GM12878 (cell line): ENCODE measurements around the gene ZFP62. TPM values are rescaled to one million over a fixed set of nuclear protein-coding genes. Genes with fewer than 3 reads are reported as not detected.

Source experiments
- ATAC-seq: fragments of 200-7000 bp; cut with Tn5 transposase; 3 replicates; pipeline ENCODE4 v1.9.1; 2020; ENCODE audit warnings: mild to moderate bottlenecking, moderate library complexity
- BruUV-seq: library from RNA; stranded (reverse); fragments of 400-500 nt; replicated peaks from 2 replicates; lab custom pipeline; 2021; lab: Mats Ljungman, UMichigan
- CTCF ChIA-PET: fragments of 300-600 bp; sonication (Branson Sonifier 250); formaldehyde crosslinking; extraction: SDS; loops from one replicate; lab custom pipeline; 2021; ENCODE audit warnings: inconsistent platforms; lab: Yijun Ruan, JAX
- POLR2A ChIA-PET: fragments of 350-600 bp; formaldehyde crosslinking; extraction: SDS; loops from one replicate; lab custom pipeline; 2021; ENCODE audit warnings: inconsistent platforms; lab: Charles Lee
- RAD21 ChIA-PET: fragments of 300-600 bp; sonication (Branson Sonifier 250); formaldehyde crosslinking; loops from one replicate; lab custom pipeline; 2023; ENCODE audit warnings: antibody characterized with exemption; ENCODE audit not compliant: unreplicated experiment; lab: Charles Lee
- SMC1A ChIA-PET: fragments of 300-600 bp; sonication (Branson Sonifier 250); formaldehyde crosslinking; loops from one replicate; lab custom pipeline; 2023; ENCODE audit not compliant: unreplicated experiment, uncharacterized antibody; lab: Charles Lee
- DNase-seq: peaks from one replicate; pipeline ENCODE4 v3.0.0-alpha.2; 2011; ENCODE audit warnings: low read depth, low spot score
- FAIRE-seq: peaks from 3 replicates; lab custom pipeline; 2011; peaks lifted over from hg19 to GRCh38; lab: Jason Lieb, UNC
- H2AFZ ChIP-seq: 2 replicates; pipeline ENCODE4 v1.6.0; 2011; ENCODE audit warnings: low read depth, low read length, control low read depth; ENCODE audit not compliant: control insufficient read depth
- H3K27ac ChIP-seq: 2 replicates; pipeline ENCODE4 v1.5.1; 2011; ENCODE audit warnings: control low read depth; ENCODE audit not compliant: control insufficient read depth, insufficient read depth
- H3K27me3 ChIP-seq, 2 experiments: replicated peaks in 1 of 2; 2 replicates each; pipeline versions ENCODE4 v1.6.0 to v1.6.1; 2011; ENCODE audit warnings: low read length in 1 of 2; ENCODE audit not compliant: control insufficient read depth in 2 of 2, insufficient read depth in 2 of 2
- H3K36me3 ChIP-seq, 2 experiments: 2 replicates each; pipeline ENCODE4 v1.5.1; 2011; ENCODE audit warnings: low read length in 1 of 2; ENCODE audit not compliant: control insufficient read depth in 2 of 2, insufficient read depth in 2 of 2
- H3K4me1 ChIP-seq: 2 replicates; pipeline ENCODE4 v1.6.1; 2011; ENCODE audit warnings: mild to moderate bottlenecking, low read length, moderate library complexity, mixed read lengths; ENCODE audit not compliant: control insufficient read depth, insufficient read depth
- H3K4me2 ChIP-seq: 2 replicates; pipeline ENCODE4 v1.6.0; 2011; ENCODE audit warnings: control low read depth; ENCODE audit not compliant: control insufficient read depth, insufficient read depth
- H3K4me3 ChIP-seq: fragments of 200-600 bp; sonication (generic); 2 replicates; pipeline ENCODE4 v1.5.1; 2016
- H3K79me2 ChIP-seq: 2 replicates; pipeline ENCODE4 v1.6.0; 2011; ENCODE audit warnings: low read length; ENCODE audit not compliant: control insufficient read depth, insufficient read depth
- H3K9ac ChIP-seq: 2 replicates; pipeline ENCODE4 v1.8.0; 2011; ENCODE audit warnings: low read length, control low read depth, mixed read lengths; ENCODE audit not compliant: control insufficient read depth, insufficient read depth
- H3K9me3 ChIP-seq: replicated peaks from 3 replicates; pipeline ENCODE4 v1.5.1; 2011; ENCODE audit warnings: mild to moderate bottlenecking, low read length; ENCODE audit not compliant: control insufficient read depth, insufficient read depth
- H4K20me1 ChIP-seq: 2 replicates; pipeline ENCODE4 v1.6.0; 2011; ENCODE audit not compliant: control insufficient read depth, insufficient read depth
- BHLHE40 ChIP-seq, 2 experiments: fragments of 450-650 bp in 1 of 2; IDR thresholded peaks; 2 replicates each; pipeline ENCODE4 v1.6.1; 2011 to 2017; ENCODE audit warnings: low read depth in 2 of 2, borderline replicate concordance in 1 of 2, improper control_type of control experiment in 1 of 2, low read length in 1 of 2, mild to moderate bottlenecking in 1 of 2
- IKZF2 ChIP-seq, 2 experiments: fragments of 450-650 bp; IDR thresholded peaks; 2 replicates each; pipeline ENCODE4 v1.6.1; 2017; ENCODE audit warnings: mild to moderate bottlenecking in 2 of 2, moderate library complexity in 2 of 2
- RBBP5 ChIP-seq: fragments of 200-600 bp; sonication (generic); conservative IDR thresholded peaks from 2 replicates; pipeline ENCODE4 v1.6.1; 2016
- TCF7 ChIP-seq: IDR thresholded peaks from 2 replicates; pipeline ENCODE4 v1.6.1; 2014; ENCODE audit warnings: antibody characterized with exemption, borderline replicate concordance
- ZZZ3 ChIP-seq: IDR thresholded peaks from 2 replicates; pipeline ENCODE4 v1.6.1; 2011; ENCODE audit warnings: low read depth; ENCODE audit not compliant: control insufficient read depth, insufficient read length
- WGBS: methylation state at CpG from one replicate; pipeline ENCODE4 v1.1.6; 2016; ENCODE audit warnings: low lambda C conversion rate; ENCODE audit not compliant: insufficient replicate concordance, insufficient coverage; ENCODE audit errors: missing lambda C conversion rate; 5-methylcytosine and 5-hydroxymethylcytosine counted together
- in situ Hi-C: fragments of 300-500 bp; cut with MboI; formaldehyde crosslinking; loops from 9 replicates; pipeline ENCODE4 v1.14.3; 2018; ENCODE audit warnings: mixed read lengths
- intact Hi-C: fragments of 100-400 bp; cut with micrococcal nuclease; formaldehyde crosslinking; loops from one replicate; pipeline ENCODE4 v1.14.2; 2022; ENCODE audit not compliant: unreplicated experiment
- polyA plus RNA-seq, 11 experiments: library from polyadenylated mRNA; depleted of rRNA in 4 of 11; unstranded in 6 of 11; stranded (reverse) in 5 of 11; fragments of >200 nt; fragmentation: Nextera tagmentation in 4 of 11; fragmentation: Illumina TruSeq in 1 of 11; extraction: Ambion mirVana in 4 of 11; extraction: Trizol in 1 of 11; gene quantifications; 1 replicate in 1 of 11; 2 replicates in 10 of 11; pipeline versions ENCODE4 v1.2.1 to v1.2.3, GENCODE V29; 2011 to 2016; ENCODE audit warnings: inconsistent platforms in 2 of 11, missing spikeins in 2 of 11, low read depth in 1 of 11
- total RNA-seq, 4 experiments: library from RNA; depleted of rRNA in 3 of 4; stranded (reverse); fragments of >200 nt in 3 of 4; fragmentation: Illumina TruSeq in 1 of 4; extraction: Trizol in 1 of 4; gene quantifications; 2 replicates each; pipeline versions ENCODE4 v1.2.1 to v1.2.3, GENCODE V29; 2013 to 2021
- TF ChIP-seq, protein P1 (sequence below): IDR thresholded peaks from 2 replicates; pipeline ENCODE4 v1.6.1; 2012; ENCODE audit warnings: low read depth, low read length, improper control_type of control experiment
- TF ChIP-seq, protein P2 (sequence below): IDR thresholded peaks from 2 replicates; pipeline ENCODE4 v1.6.1; 2012; ENCODE audit warnings: mild to moderate bottlenecking, low read depth, low read length
- TF ChIP-seq, protein P3 (sequence below), 3 experiments: IDR thresholded peaks in 2 of 3; conservative IDR thresholded peaks in 1 of 3; 2 replicates each; pipeline ENCODE4 v1.5.1; 2011; ENCODE audit warnings: low read depth in 3 of 3, low read length in 3 of 3, mild to moderate bottlenecking in 3 of 3, control low read depth in 2 of 3, moderate library complexity in 2 of 3, inconsistent platforms in 1 of 3, mixed read lengths in 1 of 3; ENCODE audit not compliant: control insufficient read depth in 2 of 3, insufficient read depth in 1 of 3; ENCODE audit errors: extremely low read depth in 1 of 3
- TF ChIP-seq, protein P4 (sequence below): fragments of 450-650 bp; formaldehyde crosslinking; IDR thresholded peaks from 2 replicates; pipeline ENCODE4 v1.4.0; 2020; ENCODE audit warnings: mild to moderate bottlenecking, moderate library complexity

The ZFP62 gene
- total and polyA plus RNA-seq, 10 of the 15 experiments (the other 5 are each of a cell fraction or from before 2014, with no cell fraction given) = 9.2 to 39.7 (median 21.1) TPM

DNA sequence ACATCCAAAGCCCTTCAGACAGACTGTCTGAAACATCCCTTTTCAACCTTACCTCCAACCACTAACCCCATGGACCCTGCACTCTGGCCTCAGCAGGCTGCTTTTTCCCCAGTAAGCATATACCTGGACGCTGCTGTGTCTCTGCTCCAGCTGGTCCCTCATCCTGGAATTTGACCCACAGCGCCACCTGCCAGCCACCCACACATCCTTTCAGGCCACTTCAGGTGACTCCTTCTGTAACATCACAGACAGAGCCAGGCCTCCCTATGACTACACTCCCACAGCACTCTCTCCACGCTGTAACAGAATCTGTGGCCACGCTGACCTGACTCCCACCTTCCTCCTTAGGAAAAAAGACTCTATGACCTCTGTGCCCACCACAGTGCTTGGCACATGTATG lies 61.9 kb downstream of the ZFP62 start:
- H3K9me3 ChIP-seq = no peaks in the 10 kb centered on the region
- peaks cover 31% of the 10 kb centered on the region for H3K4me1 ChIP-seq
- peaks cover 46% of the 10 kb centered on the region for H4K20me1 ChIP-seq
- H3K9ac ChIP-seq = no peak overlapping the region
- intact Hi-C loops (no loop called here), in situ Hi-C loops (no loop called here)
- peaks cover 4 to 27% of the 10 kb centered on the region in 2 experiments for H3K36me3 ChIP-seq
- ChIA-PET CTCF (interaction anchor here (1.2 to 3.6 kb wide), 4 partner anchors 13 to 69 kb away, joined by 3 to 16 read pairs (median 5); no protein-coding TSS in a partner anchor), RAD21 (interaction anchor here (1.0 to 1.3 kb wide), 2 partner anchors 13 to 69 kb away, joined by 3 read pairs; no protein-coding TSS in a partner anchor), SMC1A (interaction anchor here (0.8 to 4.8 kb wide), 3 partner anchors 13 to 74 kb away, joined by 3 to 26 read pairs (median 3); no protein-coding TSS in a partner anchor), POLR2A (interaction anchor here (0.5 kb wide), 1 partner anchor 11 kb away, joined by 4 read pairs; no protein-coding TSS in a partner anchor)
- no peak for FAIRE-seq
- H3K4me2 ChIP-seq = peak overlapping the region; percentile 96
- 97% methylated on average over 4 of the region's 4 CpGs for WGBS
- DNase-seq = no peak
- H3K79me2 ChIP-seq = peaks cover 92% of the 10 kb centered on the region
- no peak overlapping the region for H3K27ac ChIP-seq
- no peak for ATAC-seq
- TF ChIP-seq, protein P1, sequence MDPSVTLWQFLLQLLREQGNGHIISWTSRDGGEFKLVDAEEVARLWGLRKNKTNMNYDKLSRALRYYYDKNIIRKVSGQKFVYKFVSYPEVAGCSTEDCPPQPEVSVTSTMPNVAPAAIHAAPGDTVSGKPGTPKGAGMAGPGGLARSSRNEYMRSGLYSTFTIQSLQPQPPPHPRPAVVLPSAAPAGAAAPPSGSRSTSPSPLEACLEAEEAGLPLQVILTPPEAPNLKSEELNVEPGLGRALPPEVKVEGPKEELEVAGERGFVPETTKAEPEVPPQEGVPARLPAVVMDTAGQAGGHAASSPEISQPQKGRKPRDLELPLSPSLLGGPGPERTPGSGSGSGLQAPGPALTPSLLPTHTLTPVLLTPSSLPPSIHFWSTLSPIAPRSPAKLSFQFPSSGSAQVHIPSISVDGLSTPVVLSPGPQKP = no peak
- TF ChIP-seq TCF7 = no peak
- TF ChIP-seq, protein P2, sequence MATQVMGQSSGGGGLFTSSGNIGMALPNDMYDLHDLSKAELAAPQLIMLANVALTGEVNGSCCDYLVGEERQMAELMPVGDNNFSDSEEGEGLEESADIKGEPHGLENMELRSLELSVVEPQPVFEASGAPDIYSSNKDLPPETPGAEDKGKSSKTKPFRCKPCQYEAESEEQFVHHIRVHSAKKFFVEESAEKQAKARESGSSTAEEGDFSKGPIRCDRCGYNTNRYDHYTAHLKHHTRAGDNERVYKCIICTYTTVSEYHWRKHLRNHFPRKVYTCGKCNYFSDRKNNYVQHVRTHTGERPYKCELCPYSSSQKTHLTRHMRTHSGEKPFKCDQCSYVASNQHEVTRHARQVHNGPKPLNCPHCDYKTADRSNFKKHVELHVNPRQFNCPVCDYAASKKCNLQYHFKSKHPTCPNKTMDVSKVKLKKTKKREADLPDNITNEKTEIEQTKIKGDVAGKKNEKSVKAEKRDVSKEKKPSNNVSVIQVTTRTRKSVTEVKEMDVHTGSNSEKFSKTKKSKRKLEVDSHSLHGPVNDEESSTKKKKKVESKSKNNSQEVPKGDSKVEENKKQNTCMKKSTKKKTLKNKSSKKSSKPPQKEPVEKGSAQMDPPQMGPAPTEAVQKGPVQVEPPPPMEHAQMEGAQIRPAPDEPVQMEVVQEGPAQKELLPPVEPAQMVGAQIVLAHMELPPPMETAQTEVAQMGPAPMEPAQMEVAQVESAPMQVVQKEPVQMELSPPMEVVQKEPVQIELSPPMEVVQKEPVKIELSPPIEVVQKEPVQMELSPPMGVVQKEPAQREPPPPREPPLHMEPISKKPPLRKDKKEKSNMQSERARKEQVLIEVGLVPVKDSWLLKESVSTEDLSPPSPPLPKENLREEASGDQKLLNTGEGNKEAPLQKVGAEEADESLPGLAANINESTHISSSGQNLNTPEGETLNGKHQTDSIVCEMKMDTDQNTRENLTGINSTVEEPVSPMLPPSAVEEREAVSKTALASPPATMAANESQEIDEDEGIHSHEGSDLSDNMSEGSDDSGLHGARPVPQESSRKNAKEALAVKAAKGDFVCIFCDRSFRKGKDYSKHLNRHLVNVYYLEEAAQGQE = no peak
- TF ChIP-seq ZZZ3 = no peak
- TF ChIP-seq, protein P3, sequence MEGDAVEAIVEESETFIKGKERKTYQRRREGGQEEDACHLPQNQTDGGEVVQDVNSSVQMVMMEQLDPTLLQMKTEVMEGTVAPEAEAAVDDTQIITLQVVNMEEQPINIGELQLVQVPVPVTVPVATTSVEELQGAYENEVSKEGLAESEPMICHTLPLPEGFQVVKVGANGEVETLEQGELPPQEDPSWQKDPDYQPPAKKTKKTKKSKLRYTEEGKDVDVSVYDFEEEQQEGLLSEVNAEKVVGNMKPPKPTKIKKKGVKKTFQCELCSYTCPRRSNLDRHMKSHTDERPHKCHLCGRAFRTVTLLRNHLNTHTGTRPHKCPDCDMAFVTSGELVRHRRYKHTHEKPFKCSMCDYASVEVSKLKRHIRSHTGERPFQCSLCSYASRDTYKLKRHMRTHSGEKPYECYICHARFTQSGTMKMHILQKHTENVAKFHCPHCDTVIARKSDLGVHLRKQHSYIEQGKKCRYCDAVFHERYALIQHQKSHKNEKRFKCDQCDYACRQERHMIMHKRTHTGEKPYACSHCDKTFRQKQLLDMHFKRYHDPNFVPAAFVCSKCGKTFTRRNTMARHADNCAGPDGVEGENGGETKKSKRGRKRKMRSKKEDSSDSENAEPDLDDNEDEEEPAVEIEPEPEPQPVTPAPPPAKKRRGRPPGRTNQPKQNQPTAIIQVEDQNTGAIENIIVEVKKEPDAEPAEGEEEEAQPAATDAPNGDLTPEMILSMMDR (IDR thresholded peaks at IDR 0.05 in 2 of 3, conservative IDR thresholded peaks at IDR 0.05 in 1 of 3; ENCODE audit: control insufficient read depth in 2 of 3, extremely low read depth in 1 of 3, insufficient read depth in 1 of 3, low read depth in 3 of 3, low read length in 3 of 3) = peak; percentile 14 to 29 (median 25); a peak in 2 of 6 replicates
- 0 out of 4 replicates have a peak, but pooled peaks of 1 of the 2 experiments have one; percentile 17 for TF ChIP-seq IKZF2 (IDR thresholded peaks at IDR 0.05)
- TF ChIP-seq, protein P4, sequence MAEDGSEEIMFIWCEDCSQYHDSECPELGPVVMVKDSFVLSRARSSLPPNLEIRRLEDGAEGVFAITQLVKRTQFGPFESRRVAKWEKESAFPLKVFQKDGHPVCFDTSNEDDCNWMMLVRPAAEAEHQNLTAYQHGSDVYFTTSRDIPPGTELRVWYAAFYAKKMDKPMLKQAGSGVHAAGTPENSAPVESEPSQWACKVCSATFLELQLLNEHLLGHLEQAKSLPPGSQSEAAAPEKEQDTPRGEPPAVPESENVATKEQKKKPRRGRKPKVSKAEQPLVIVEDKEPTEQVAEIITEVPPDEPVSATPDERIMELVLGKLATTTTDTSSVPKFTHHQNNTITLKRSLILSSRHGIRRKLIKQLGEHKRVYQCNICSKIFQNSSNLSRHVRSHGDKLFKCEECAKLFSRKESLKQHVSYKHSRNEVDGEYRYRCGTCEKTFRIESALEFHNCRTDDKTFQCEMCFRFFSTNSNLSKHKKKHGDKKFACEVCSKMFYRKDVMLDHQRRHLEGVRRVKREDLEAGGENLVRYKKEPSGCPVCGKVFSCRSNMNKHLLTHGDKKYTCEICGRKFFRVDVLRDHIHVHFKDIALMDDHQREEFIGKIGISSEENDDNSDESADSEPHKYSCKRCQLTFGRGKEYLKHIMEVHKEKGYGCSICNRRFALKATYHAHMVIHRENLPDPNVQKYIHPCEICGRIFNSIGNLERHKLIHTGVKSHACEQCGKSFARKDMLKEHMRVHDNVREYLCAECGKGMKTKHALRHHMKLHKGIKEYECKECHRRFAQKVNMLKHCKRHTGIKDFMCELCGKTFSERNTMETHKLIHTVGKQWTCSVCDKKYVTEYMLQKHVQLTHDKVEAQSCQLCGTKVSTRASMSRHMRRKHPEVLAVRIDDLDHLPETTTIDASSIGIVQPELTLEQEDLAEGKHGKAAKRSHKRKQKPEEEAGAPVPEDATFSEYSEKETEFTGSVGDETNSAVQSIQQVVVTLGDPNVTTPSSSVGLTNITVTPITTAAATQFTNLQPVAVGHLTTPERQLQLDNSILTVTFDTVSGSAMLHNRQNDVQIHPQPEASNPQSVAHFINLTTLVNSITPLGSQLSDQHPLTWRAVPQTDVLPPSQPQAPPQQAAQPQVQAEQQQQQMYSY (CRISPR knock-in tag) = no peak
- TF ChIP-seq BHLHE40 (IDR thresholded peaks at IDR 0.05; ENCODE audit: borderline replicate concordance in 1 of 2, low read depth in 2 of 2, low read length in 1 of 2) = no peak
- TF ChIP-seq RBBP5 = no peak
- no peaks in the 10 kb centered on the region for H3K27me3 ChIP-seq
- H3K4me3 ChIP-seq = no peak overlapping the region
- BruUV-seq = no TSS peak
- no peak overlapping the region for H2AFZ ChIP-seq
